Heart right ventricle (tissue), 16 donors: ENCODE measurements around the gene POLR1C. TPM values are rescaled to one million over a fixed set of nuclear protein-coding genes. Genes with fewer than 3 reads are reported as not detected.
A peak's percentile ranks its signal among the peaks of the same experiment; 100 is the strongest.

ENCODE experiments used
- ATAC-seq, 8 donors: fragments of 200-7000 bp; cut with Tn5 transposase; one replicate each; pipeline ENCODE4 v1.9.1; 2020; ENCODE audit warnings: mild to moderate bottlenecking in 8 of 8, moderate library complexity in 8 of 8, moderate number of reproducible peaks in 1 of 8
- DNase-seq, 2 donors: peaks; one replicate each; pipeline ENCODE4 v3.0.0-alpha.2; 2020
- H3K27ac ChIP-seq, 10 donors: fragments of 200-600 bp; sonication (generic) in 2 of 10; one replicate each; pipeline versions ENCODE4 v1.5.0 to v1.8.0; 2020 to 2022; ENCODE audit warnings: mild to moderate bottlenecking in 3 of 10
- H3K27me3 ChIP-seq, 7 donors: fragments of 200-600 bp; one replicate each; pipeline ENCODE4 v1.8.0; 2021 to 2022; ENCODE audit warnings: mild to moderate bottlenecking in 2 of 7
- H3K36me3 ChIP-seq, 9 donors: fragments of 200-600 bp; sonication (generic) in 1 of 9; one replicate each; pipeline versions ENCODE4 v1.5.0 to v1.8.0; 2020 to 2022; ENCODE audit warnings: mild to moderate bottlenecking in 2 of 9
- H3K4me1 ChIP-seq, 9 donors: fragments of 200-600 bp; sonication (generic) in 1 of 9; one replicate each; pipeline versions ENCODE4 v1.5.0 to v1.8.0; 2020 to 2022; ENCODE audit warnings: mild to moderate bottlenecking in 4 of 9
- H3K4me3 ChIP-seq, 10 donors: fragments of 200-600 bp; sonication (generic) in 2 of 10; one replicate each; pipeline versions ENCODE4 v1.5.0 to v1.8.0; 2020 to 2022; ENCODE audit warnings: mild to moderate bottlenecking in 7 of 10, moderate library complexity in 2 of 10
- H3K9me3 ChIP-seq, 11 donors: fragments of 200-600 bp in 10 of 11; sonication (generic) in 2 of 11; one replicate each; pipeline versions ENCODE4 v1.5.0 to v1.8.0; 2013 to 2022; ENCODE audit warnings: mild to moderate bottlenecking in 2 of 11, control low read depth in 1 of 11, moderate library complexity in 1 of 11
- WGBS, 2 donors: extraction: QIAGEN DNeasy Blood & Tissue Kit; methylation state at CpG; one replicate each; pipeline ENCODE4 v1.1.7; 2013; ENCODE audit warnings: inconsistent platforms in 1 of 2; 5-methylcytosine and 5-hydroxymethylcytosine counted together
- intact Hi-C, 10 donors: fragments of 100-400 bp; cut with DNase I; formaldehyde crosslinking; loops; one replicate each; pipeline versions ENCODE4 v1.11.1 to v1.14.2; 2022
- polyA plus RNA-seq, 2 donors: library from polyadenylated mRNA; stranded (reverse); fragments of 200-250 nt; gene quantifications; one replicate each; pipeline ENCODE4 v1.2.3, GENCODE V29; 2013
- total RNA-seq, 10 donors: library from RNA; stranded (reverse); fragmentation: NEBNext Ultra II Directional in 3 of 10; extraction: Animal tissue kit (Norgen Biotek cat#: 25700) in 3 of 10; gene quantifications; one replicate each; pipeline versions ENCODE4 v1.2.1 to v1.2.4, GENCODE V29; 2021 to 2023
- TF ChIP-seq, protein P1 (sequence below), 9 donors: fragments of 200-600 bp; sonication (generic) in 2 of 9; IDR thresholded peaks; one replicate each; pipeline versions ENCODE4 v1.5.0 to v1.8.0; 2021 to 2022; ENCODE audit warnings: antibody characterized with exemption in 9 of 9, mild to moderate bottlenecking in 5 of 9, moderate library complexity in 1 of 9
- donor health status: Arrhythmogenic right ventricular cardiomyopathy.
- donor health status: ischemic (EF 13 %, LVEDD 7.1; RV severe dilation, severe dysfunction).
- donor health status: healthy with polysubstance abuse.
- donor health status: DM: no; HTN: yes; CAD: no.
- donor health status: DM: no; HTN: no; CAD: no.
- donor health status: ischemic (EF 25% LVEDD 6.9; RV normal size, moderate dysfunction).
- donor health status: ischemic (EF 25% LVEDD 5.7; RV mildly dilated, moderate dysfunction).
- donor health status: healthy.
- donor health status: DM: yes; HTN: yes; CAD: no.
- donor health status: Ischemic cardiomyopathy.
- donor health status: ischemic (EF 35%, LVEDD 5.7; RV mildly dilated, moderate dysfunction).
- donor health status: nonischemic (EF 11% LVEDD 7.7; RV severe dilation, severe dysfunction).
- donor health status: DM: yes; HTN: yes; CAD: no.
- donor health status: PGD.
- donor health status: ischemic (EF 29% LVEDD 5.4; RV normal size, mild dysfunction).
- donor health status: nonischemic (EF 23%, LVEDD 6.1; RV moderate dilation, normal function).

The POLR1C gene
- total and polyA plus RNA-seq, 12 donors, result 10.3 to 35.5 (median 15.3) TPM

DNA sequence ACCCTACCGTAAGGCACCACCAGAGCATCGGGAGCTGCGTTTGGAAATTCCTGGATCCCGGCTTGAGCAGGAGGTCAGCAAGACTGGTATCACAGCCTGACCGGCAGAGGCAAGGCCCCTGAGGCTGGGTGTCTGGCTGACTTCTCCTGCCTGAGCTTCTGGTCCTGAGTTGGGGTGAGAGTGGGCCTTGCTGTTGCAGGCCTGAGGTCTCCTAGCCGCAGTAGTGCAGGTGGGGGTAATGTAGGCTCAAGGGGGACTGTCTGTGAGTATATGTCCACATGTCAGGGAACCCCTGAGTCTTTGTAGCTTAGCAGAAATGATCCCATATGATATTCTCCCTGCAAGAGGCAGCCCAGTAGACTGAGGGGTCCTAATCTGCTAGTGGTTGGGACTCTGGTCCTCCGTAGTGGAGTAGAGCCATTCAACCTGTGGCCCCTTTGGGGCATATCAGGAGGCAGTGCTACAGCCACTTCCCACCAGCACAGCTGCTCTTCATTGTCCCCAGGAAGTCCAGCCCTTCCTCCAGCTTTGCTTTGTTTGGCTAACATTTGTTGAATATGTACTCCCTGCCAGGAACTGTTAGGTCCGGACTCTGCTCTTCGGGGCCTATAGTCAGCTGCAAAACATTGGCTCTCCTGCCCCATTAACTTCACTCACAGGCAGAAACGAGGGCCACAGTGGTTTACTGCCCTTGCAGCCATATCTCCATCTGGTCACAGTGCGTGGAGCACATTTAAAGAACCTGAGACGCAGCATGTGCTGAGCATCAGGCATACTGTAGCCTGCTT is 17.7 kb upstream of the POLR1C start:
- Histone ChIP-seq H3K27me3 (no peaks in the 10 kb centered on the region), H3K4me3 (no peak overlapping the region), H3K9me3 (no peaks in the 10 kb centered on the region), H3K4me1 (peaks cover 10 to 84% (median 41%) of the 10 kb centered on the region in 9 donors), H3K36me3 (peaks cover 0 to 65% (median 31%) of the 10 kb centered on the region in 9 donors), H3K27ac (peak overlapping the region; percentile 14 to 80 (median 58))
- WGBS, 2 donors, result 68 to 75% methylated on average over 12 of the region's 12 CpGs
- intact Hi-C loops, result loop anchor here in 4 of 10 donors (5.0 to 10.0 kb wide), 4 partner anchors 42 to 134 kb away; partner anchors contain the start of genes DLK2 (in 2 of the 4) and ZNF318 (in 2 of the 4)
- TF ChIP-seq, protein P1, sequence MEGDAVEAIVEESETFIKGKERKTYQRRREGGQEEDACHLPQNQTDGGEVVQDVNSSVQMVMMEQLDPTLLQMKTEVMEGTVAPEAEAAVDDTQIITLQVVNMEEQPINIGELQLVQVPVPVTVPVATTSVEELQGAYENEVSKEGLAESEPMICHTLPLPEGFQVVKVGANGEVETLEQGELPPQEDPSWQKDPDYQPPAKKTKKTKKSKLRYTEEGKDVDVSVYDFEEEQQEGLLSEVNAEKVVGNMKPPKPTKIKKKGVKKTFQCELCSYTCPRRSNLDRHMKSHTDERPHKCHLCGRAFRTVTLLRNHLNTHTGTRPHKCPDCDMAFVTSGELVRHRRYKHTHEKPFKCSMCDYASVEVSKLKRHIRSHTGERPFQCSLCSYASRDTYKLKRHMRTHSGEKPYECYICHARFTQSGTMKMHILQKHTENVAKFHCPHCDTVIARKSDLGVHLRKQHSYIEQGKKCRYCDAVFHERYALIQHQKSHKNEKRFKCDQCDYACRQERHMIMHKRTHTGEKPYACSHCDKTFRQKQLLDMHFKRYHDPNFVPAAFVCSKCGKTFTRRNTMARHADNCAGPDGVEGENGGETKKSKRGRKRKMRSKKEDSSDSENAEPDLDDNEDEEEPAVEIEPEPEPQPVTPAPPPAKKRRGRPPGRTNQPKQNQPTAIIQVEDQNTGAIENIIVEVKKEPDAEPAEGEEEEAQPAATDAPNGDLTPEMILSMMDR (IDR thresholded peaks at IDR 0.05), result no peak
- ATAC-seq (peak in 7 of 8 donors; percentile 48 to 73 (median 63)), DNase-seq (peak in 1 of 2 donors; percentile 66)

DNA sequence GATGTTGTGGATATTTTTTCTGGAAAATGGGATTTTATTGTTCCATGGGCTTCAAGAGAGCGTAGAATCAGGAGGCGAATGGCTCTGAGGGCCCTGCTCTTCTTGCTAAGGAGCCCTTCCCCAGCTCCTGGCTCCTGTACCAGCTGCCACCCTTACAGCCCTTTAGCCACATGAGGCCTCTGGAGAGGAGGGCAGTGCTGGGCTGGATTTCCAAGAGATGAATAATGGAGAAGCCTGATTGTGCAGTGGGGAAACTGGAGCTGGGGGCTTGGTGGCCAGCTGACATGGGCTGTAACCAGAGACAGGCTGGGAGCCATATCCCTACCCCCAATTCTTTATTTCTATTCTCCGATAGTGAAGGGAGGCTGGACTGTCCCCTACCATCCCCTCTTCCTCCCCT is 16.0 kb upstream of the POLR1C start:
- no peaks in the 10 kb centered on the region for H3K27me3 ChIP-seq
- no peak for ATAC-seq
- no peak overlapping the region for H3K4me3 ChIP-seq
- peaks cover 0 to 82% (median 39%) of the 10 kb centered on the region in 9 donors for H3K36me3 ChIP-seq
- intact Hi-C loops, result loop anchor here in 5 of 10 donors (5.0 to 10.0 kb wide), 5 partner anchors 106 to 316 kb away; partner anchors contain the start of genes CUL9 (in 1 of the 5) and ZNF318 (in 1 of the 5)
- H3K27ac ChIP-seq, result peak overlapping the region in 8 of 10 donors; percentile 6 to 80 (median 62)
- TF ChIP-seq, protein P1 (IDR thresholded peaks at IDR 0.05), result no peak
- 92 to 97% methylated on average over 3 of the region's 3 CpGs for WGBS, 2 donors
- no peaks in the 10 kb centered on the region for H3K9me3 ChIP-seq
- DNase-seq, result no peak
- H3K4me1 ChIP-seq, result peaks cover 10 to 67% (median 28%) of the 10 kb centered on the region in 9 donors

DNA sequence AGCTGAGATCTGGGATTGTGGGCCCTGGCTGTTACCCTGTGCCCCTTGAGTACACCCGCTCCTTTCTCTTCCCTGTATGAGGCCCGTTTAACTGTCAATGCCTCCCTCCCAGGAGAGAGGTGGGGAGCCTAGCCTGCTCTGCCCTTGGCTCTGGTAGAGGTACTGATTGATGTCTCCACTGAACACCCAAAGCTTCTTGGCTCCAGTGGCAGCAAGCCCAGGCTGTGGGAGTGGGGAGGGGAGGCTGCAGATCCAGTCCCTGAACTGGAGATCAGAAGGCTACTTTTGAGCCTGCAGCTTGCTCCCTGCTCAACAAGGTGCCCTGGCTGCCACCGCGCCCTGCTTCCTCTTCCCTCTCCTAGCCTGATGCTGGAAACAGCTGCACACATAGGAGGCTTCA is 14.2 kb upstream of the POLR1C start:
- peaks cover 0 to 81% (median 40%) of the 10 kb centered on the region in 9 donors for H3K36me3 ChIP-seq

DNA sequence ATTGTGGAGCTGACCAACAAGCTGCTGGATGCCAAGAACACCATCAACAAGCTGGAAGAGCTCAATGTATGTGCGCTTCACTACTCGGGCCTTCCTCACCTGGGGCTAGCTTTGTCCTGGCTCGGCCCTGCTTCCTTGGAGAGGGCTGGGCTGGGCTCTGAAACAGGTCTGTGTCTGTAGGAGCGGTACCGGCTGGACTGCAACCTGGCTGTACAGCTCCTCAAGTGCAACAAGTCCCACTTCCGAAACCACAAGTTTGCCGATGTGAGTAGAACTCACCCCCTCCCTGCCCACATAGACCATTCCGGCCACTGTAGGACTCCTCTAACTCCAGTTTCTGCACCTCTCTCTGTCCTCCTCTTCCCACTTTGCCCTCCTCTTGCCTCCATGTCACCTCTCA is 13.4 kb upstream of the POLR1C start:
- H3K36me3 ChIP-seq, result peaks cover 0 to 73% (median 39%) of the 10 kb centered on the region in 9 donors
- WGBS, 2 donors, result 92 to 94% methylated on average over 8 of the region's 8 CpGs
- no peak for ATAC-seq
- H3K27ac ChIP-seq, result no peak overlapping the region
- H3K9me3 ChIP-seq, result no peaks in the 10 kb centered on the region
- H3K4me1 ChIP-seq, result peaks cover 6 to 57% (median 33%) of the 10 kb centered on the region in 9 donors
- DNase-seq, result no peak
- intact Hi-C loops, result loop anchor here in 5 of 10 donors (5.0 to 10.0 kb wide), 5 partner anchors 109 to 319 kb away; partner anchors contain the start of genes CUL9 (in 1 of the 5) and ZNF318 (in 1 of the 5)
- TF ChIP-seq, protein P1 (IDR thresholded peaks at IDR 0.05), result no peak
- H3K27me3 ChIP-seq, result peaks cover 0 to 15% (median 0%) of the 10 kb centered on the region in 7 donors
- no peak overlapping the region for H3K4me3 ChIP-seq

More for the DNA sequence above, 14.2 kb upstream of the POLR1C start:
- intact Hi-C loops, result loop anchor here in 5 of 10 donors (5.0 to 10.0 kb wide), 5 partner anchors 108 to 318 kb away; partner anchors contain the start of genes CUL9 (in 1 of the 5) and ZNF318 (in 1 of the 5)
- DNase-seq, result peak in 1 of 2 donors; percentile 56
- Histone ChIP-seq H3K9me3 (no peaks in the 10 kb centered on the region), H3K27me3 (peaks cover 0 to 7% (median 0%) of the 10 kb centered on the region in 7 donors), H3K27ac (peak overlapping the region in 5 of 10 donors; percentile 6 to 53 (median 40)), H3K4me1 (peaks cover 7 to 64% (median 33%) of the 10 kb centered on the region in 9 donors), H3K4me3 (no peak overlapping the region)
- ATAC-seq, result peak in 6 of 8 donors; percentile 10 to 57 (median 34)
- WGBS, 2 donors, result 53 to 76% methylated on average over 4 of the region's 4 CpGs
- TF ChIP-seq, protein P1 (IDR thresholded peaks at IDR 0.05), result no peak
